GM20000 (cell line): Measurements from ENCODE around the gene TRIO.
A peak's percentile ranks its signal among the peaks of the same experiment; 100 is the strongest.

Experiments used
- DNase-seq: peaks from one replicate; pipeline ENCODE4 v3.0.0; 2012; ENCODE audit warnings: low spot score
- TF ChIP-seq, protein P1 (sequence below): IDR thresholded peaks from 2 replicates; pipeline ENCODE4 v1.5.1; 2012; ENCODE audit warnings: mild to moderate bottlenecking, control low read depth; ENCODE audit errors: extremely low read depth, missing control alignments

Gene TRIO

DNA sequence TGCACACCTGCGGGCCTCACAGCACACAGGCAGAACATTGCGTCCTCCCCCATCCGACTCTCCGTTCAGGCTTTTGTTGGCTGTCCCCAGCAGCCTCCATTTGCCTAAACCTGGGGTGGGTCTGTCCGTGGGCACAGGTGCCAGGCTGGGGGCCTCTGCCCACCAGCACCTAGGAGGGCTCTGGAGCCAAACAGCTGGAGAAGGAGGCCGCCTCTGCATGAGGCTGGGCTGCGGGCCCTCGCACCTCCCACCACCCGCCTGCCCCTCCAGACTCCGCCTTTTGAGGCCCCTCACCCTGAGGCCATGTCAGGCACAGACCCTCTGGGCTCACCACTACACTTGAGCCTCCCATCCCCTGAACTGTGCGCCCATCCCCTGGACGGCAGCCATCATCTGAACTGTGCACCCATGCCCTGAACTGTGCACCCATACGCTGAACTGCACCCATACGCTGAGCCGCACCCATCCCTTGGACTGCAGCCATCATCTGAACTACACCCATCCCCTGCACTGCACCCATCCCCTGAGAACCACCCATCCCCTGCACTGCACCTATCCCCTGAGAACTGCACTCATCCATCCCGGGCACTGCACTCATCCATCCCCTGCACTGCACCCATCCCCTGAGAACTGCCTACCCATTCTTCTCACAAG, 340.5 kb downstream of the TRIO start:
- DNase-seq: no peak
- TF ChIP-seq, protein P1, sequence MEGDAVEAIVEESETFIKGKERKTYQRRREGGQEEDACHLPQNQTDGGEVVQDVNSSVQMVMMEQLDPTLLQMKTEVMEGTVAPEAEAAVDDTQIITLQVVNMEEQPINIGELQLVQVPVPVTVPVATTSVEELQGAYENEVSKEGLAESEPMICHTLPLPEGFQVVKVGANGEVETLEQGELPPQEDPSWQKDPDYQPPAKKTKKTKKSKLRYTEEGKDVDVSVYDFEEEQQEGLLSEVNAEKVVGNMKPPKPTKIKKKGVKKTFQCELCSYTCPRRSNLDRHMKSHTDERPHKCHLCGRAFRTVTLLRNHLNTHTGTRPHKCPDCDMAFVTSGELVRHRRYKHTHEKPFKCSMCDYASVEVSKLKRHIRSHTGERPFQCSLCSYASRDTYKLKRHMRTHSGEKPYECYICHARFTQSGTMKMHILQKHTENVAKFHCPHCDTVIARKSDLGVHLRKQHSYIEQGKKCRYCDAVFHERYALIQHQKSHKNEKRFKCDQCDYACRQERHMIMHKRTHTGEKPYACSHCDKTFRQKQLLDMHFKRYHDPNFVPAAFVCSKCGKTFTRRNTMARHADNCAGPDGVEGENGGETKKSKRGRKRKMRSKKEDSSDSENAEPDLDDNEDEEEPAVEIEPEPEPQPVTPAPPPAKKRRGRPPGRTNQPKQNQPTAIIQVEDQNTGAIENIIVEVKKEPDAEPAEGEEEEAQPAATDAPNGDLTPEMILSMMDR: no peak

DNA sequence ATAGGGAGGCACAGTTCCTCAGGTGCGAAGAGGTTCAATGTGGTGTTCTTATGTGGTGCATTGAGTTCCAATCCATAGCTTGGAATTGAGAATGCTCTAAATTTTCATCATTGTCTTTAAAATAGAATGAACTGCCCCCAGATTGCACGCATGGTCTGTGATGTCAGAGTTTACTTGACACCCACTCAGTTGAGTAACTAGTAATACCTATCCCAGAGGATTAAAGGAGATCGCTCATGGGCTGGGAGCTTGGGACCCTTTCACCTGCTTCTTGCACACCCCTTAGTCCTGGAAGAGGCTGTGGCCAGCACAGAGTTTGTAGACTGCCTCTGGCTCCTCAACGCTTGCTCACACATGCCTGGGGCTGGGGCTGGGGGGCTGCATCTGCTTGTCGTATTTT, 343.3 kb downstream of the TRIO start:
- TF ChIP-seq, protein P1: no peak
- DNase-seq: no peak

DNA sequence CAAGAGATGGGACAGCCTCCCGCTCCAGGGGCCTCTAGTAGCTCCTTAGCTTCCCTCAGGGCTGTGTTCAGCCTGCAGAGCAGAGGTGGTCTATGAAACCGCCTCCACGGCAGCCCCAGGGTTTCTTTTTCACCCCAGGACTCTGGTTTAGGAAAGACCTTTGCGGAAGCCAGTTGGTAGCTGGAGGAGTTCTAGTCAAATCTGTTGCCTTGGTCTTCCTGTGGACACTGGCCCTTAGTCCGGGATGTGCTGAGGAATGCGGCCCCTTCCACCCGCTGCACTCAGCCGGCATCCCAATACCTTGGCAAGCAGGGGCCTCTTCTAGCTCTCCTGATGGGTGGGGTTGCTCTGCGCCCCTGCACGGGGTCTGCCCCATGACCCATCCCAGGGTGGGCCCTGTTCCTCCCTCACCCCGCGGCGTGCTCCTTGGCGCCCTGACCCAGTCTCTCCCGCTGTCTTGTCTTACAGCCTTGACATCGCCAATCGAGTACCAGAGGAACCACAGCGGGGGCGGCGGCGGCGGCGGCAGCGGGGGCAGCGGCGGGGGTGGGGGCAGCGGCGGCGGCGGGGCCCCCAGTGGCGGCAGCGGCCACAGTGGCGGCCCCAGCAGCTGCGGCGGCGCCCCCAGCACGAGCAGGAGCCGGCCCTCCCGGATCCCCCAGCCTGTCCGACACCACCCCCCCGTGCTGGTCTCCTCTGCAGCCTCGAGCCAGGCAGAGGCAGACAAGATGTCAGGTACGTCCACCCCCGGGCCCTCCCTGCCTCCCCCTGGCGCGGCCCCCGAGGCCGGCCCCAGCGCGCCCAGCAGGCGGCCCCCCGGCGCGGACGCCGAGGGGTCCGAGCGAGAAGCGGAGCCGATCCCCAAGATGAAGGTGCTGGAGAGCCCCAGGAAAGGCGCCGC, 344.1 kb downstream of the TRIO start:
- TF ChIP-seq, protein P1: no peak
- peak; percentile 48 for DNase-seq

DNA sequence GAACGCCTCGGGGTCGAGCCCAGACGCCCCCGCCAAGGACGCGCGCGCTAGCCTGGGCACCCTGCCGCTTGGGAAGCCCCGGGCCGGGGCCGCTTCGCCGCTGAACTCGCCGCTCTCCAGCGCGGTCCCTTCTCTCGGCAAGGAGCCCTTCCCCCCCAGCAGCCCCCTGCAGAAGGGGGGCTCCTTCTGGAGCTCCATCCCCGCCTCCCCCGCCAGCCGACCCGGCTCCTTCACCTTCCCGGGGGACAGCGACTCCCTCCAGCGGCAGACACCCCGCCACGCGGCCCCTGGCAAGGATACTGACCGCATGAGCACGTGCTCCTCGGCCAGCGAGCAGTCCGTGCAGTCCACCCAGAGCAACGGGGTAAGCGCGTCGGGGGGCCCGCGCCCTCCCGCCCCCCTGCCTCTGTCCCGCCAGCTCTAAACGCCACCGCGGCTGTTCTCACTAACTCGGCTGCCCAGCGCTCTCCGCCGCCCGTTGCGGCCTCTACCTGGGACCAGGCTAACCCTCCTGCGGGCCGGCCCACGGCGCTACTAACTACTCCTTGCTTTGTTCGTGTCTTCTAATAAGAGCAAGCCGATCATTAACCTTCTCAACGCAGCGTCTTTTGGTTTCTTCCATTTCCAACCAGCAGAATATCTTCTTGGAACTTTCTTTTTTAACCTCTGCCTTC, 344.9 kb downstream of the TRIO start:
- TF ChIP-seq, protein P1: no peak
- DNase-seq: no peak

DNA sequence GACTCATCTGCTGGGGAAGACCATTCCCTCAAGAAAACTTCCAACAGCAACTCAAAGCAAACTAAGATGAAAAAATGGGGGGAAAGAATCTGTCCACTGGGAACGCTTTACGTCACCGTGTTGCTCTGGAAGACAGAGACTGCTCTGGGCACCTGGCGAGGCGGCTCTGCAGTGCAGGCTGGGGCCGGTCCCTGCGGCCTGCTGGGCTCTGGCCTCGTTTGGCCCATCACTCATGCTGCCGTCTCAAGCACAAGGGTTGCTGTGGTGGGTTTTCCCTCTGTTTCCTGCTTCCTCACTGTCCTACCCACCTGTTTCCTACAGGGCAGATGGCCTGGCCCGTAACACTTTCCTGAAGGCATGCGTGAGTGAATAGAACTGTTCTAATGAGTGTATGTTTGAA, 345.6 kb downstream of the TRIO start:
- TF ChIP-seq, protein P1: no peak
- DNase-seq: no peak

DNA sequence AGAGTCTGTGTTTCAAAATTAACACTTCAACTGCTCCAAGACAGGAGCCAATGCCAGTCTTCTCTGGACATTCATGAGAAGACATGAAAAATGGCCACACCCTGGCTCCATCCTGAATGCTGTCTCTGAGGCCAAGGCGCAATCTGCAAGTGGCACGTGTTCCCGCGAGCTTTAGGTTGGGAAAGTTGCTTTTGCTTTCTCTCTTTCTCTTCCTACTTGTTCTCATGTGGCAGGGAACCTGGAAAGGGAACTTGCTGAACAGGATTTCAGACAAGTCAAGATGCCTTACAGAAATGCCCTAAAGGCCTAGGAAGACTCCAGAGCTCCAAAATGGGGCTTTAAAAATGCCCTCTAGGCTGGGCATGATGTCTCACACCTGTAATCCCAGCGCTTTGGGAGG, 346.5 kb downstream of the TRIO start:
- TF ChIP-seq, protein P1: no peak
- no peak for DNase-seq

DNA sequence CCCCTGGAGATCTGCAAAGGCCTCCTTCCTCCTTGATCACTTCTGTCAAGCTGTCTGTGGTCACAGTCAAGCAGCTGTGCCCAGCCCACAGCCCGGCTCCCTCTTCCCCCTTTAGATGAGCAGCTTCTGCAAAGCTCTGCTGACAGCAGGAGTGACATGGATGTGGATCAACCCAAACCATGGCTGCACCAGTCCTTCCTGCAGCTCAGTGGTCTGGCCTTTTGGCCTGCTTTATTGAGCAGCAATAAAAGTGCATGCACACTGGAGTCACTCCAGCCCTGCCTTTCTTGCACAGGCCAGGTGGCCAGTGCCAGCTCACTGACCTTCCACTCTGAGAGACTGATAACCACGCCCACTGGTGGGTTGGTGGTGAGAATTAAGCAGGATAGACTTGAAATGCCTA, 347.2 kb downstream of the TRIO start:
- DNase-seq: no peak
- TF ChIP-seq, protein P1: no peak
